ENCODE results near the gene FEM1A. TPM values are rescaled to one million over a fixed set of nuclear protein-coding genes. Genes with fewer than 3 reads are reported as not detected.

Gene FEM1A
- total and polyA plus RNA-seq, 2 of the 8 experiments (the other 6 are each of a cell fraction or from before 2014, with no cell fraction given), result 6.7 to 16.1 TPM

- Histone ChIP-seq H4K5ac (ENCODE audit: insufficient read length, low read depth, low read length) (no peak overlapping the region), H3K23me2 (ENCODE audit: low read depth, low read length) (no peaks in the 10 kb centered on the region), H3K4me1 (replicated peaks in 1 of 4; ENCODE audit: control insufficient read depth in 3 of 4, insufficient read depth in 4 of 4, low read length in 3 of 4) (peaks cover 0 to under 1% (median 0%) of the 10 kb centered on the region in 4 experiments; a peak in 1 of 7 replicates), H3K23ac (ENCODE audit: insufficient read length) (no peak overlapping the region), H3K14ac (ENCODE audit: insufficient read length) (no peak overlapping the region), H3K4ac (replicated peaks; ENCODE audit: insufficient read length, low read depth, low read length) (no peak overlapping the region), H3K36me3 (ENCODE audit: control insufficient read depth in 2 of 4, insufficient read depth in 4 of 4, low read length in 3 of 4) (no peaks in the 10 kb centered on the region), H3K9me3 (ENCODE audit: insufficient read depth in 2 of 2, low read depth in 1 of 2, low read length in 1 of 2) (no peaks in the 10 kb centered on the region), H2BK20ac (ENCODE audit: low read length) (no peak overlapping the region), H2AK5ac (ENCODE audit: low read depth, low read length) (no peak overlapping the region), H2BK120ac (replicated peaks; ENCODE audit: low read depth, low read length) (no peak overlapping the region), H4K8ac (ENCODE audit: extremely low read depth, insufficient read depth, low read length) (no peak overlapping the region), H3K79me1 (ENCODE audit: low read depth, low read length) (no peaks in the 10 kb centered on the region), H2BK15ac (ENCODE audit: low read length) (no peak overlapping the region), H3K56ac (replicated peaks; ENCODE audit: insufficient read length, low read depth, low read length) (no peak overlapping the region), H4K20me1 (replicated peaks in 1 of 2; ENCODE audit: control insufficient read depth in 1 of 2, insufficient read depth in 2 of 2, low read length in 2 of 2) (no peaks in the 10 kb centered on the region), H2AFZ (ENCODE audit: low read length) (no peak overlapping the region), H3K27me3 (replicated peaks in 1 of 4; ENCODE audit: control insufficient read depth in 3 of 4, extremely low read depth in 1 of 4, insufficient read depth in 3 of 4, low read length in 3 of 4) (no peaks in the 10 kb centered on the region), H3K9ac (replicated peaks in 1 of 4; ENCODE audit: extremely low read depth in 1 of 4, low read depth in 3 of 4, low read length in 3 of 4) (no peak overlapping the region), H2BK5ac (ENCODE audit: low read depth, low read length) (no peak overlapping the region), H3K18ac (ENCODE audit: extremely low read depth, low read length) (no peak overlapping the region), H2BK12ac (ENCODE audit: low read depth, low read length) (no peak overlapping the region), H3K27ac (ENCODE audit: low read depth, low read length) (no peak overlapping the region), H3K79me2 (ENCODE audit: control insufficient read depth in 1 of 2, insufficient read depth in 2 of 2, low read length in 2 of 2) (no peaks in the 10 kb centered on the region), H4K91ac (replicated peaks; ENCODE audit: insufficient read length, low read length) (no peak overlapping the region), H3K4me3 (ENCODE audit: extremely low read depth in 1 of 4, insufficient read depth in 2 of 4, low read depth in 3 of 4, low read length in 4 of 4) (no peak overlapping the region), H3K4me2 (ENCODE audit: insufficient read depth in 1 of 2, low read depth in 2 of 2, low read length in 2 of 2) (no peak overlapping the region)
- DNase-seq (ENCODE audit: low read depth in 1 of 2, low spot score in 2 of 2), result no peak
- ChIA-PET POLR2A (ENCODE audit: partially characterized antibody) (interaction anchor here (0.9 to 2.1 kb wide), 2 partner anchors 20 to 34 kb away, joined by 3 to 7 read pairs; no protein-coding TSS in a partner anchor), CTCF (ENCODE audit: partially characterized antibody) (interaction anchor here (0.7 to 6.7 kb wide), 3 partner anchors 16 to 40 kb away, joined by 3 to 38 read pairs (median 3); no protein-coding TSS in a partner anchor)
- WGBS, 2 experiments (ENCODE audit: extremely low coverage in 1 of 2, insufficient coverage in 1 of 2, insufficient read length in 1 of 2, insufficient replicate concordance in 2 of 2, low coverage in 1 of 2, low lambda C conversion rate in 2 of 2, missing lambda C conversion rate in 1 of 2), result 86% methylated on average over 9 of the region's 9 CpGs; no CpG with 5 or more reads in 1 of the 2 experiments
- FAIRE-seq, result no peak
- TF ChIP-seq SIX5 (IDR thresholded peaks at IDR 0.05; ENCODE audit: low read depth, low read length) (no peak), EZH2 (IDR thresholded peaks at IDR 0.05; ENCODE audit: low read depth, low read length, severe bottlenecking) (no peak), SRF (IDR thresholded peaks at IDR 0.05; ENCODE audit: low read depth, low read length) (no peak), RFX5 (IDR thresholded peaks at IDR 0.05; ENCODE audit: borderline replicate concordance, low read depth, low read length) (no peak), CEBPB (IDR thresholded peaks at IDR 0.05; ENCODE audit: low read depth, low read length) (no peak), MAX (IDR thresholded peaks at IDR 0.05) (no peak), CHD1 (IDR thresholded peaks at IDR 0.05; ENCODE audit: low read depth, low read length) (no peak), HDAC6 (IDR thresholded peaks at IDR 0.05; ENCODE audit: low read depth, low read length) (no peak), JUND (IDR thresholded peaks at IDR 0.05; ENCODE audit: low read length) (no peak), BCL11A (IDR thresholded peaks at IDR 0.05; ENCODE audit: low read depth in 2 of 2, low read length in 2 of 2) (no peak), ASH2L (IDR thresholded peaks at IDR 0.05; ENCODE audit: low read length) (no peak), JUN (IDR thresholded peaks at IDR 0.05; ENCODE audit: low read depth, low read length) (no peak), KDM1A (IDR thresholded peaks at IDR 0.05; ENCODE audit: borderline replicate concordance, low read length) (no peak), CHD2 (IDR thresholded peaks at IDR 0.05; ENCODE audit: low read length) (no peak), NRF1 (IDR thresholded peaks at IDR 0.05; ENCODE audit: low read depth, low read length) (no peak), TEAD4 (IDR thresholded peaks at IDR 0.05; ENCODE audit: low read depth, low read length) (no peak)
Measured at GRCh38 chr19:4748589-4748988, 42.9 kb upstream of the FEM1A start.

Measured in H1 (cell line).